Progenitor cell of endocrine pancreas (in vitro differentiated cells): ENCODE measurements around the gene CCDC181. TPM values are rescaled to one million over a fixed set of nuclear protein-coding genes. Genes with fewer than 3 reads are reported as not detected.

Experiments used
- DNase-seq: peaks from one replicate; pipeline ENCODE4 v3.0.0; 2021; ENCODE audit warnings: low spot score; ENCODE audit not compliant: unreplicated experiment
- H3K27ac Mint-ChIP-seq: 2 replicates; pipeline ENCODE4 v1.8.0; 2021; ENCODE audit warnings: mild to moderate bottlenecking, moderate library complexity, mixed read lengths
- H3K27me3 Mint-ChIP-seq: 2 replicates; pipeline ENCODE4 v1.8.0; 2021; ENCODE audit warnings: mixed read lengths
- H3K36me3 Mint-ChIP-seq: 2 replicates; pipeline ENCODE4 v1.8.0; 2022; ENCODE audit warnings: mixed read lengths; ENCODE audit not compliant: insufficient read depth
- H3K4me1 Mint-ChIP-seq: 2 replicates; pipeline ENCODE4 v1.8.0; 2021; ENCODE audit warnings: low read depth, mixed read lengths
- H3K4me3 Mint-ChIP-seq: 2 replicates; pipeline ENCODE4 v1.8.0; 2021; ENCODE audit warnings: low read depth, mild to moderate bottlenecking, moderate library complexity, mixed read lengths
- H3K9me3 Mint-ChIP-seq: 2 replicates; pipeline ENCODE4 v1.8.0; 2021; ENCODE audit warnings: low read depth, mixed read lengths
- CTCF ChIP-seq: fragments of 200-600 bp; sonication (generic); IDR thresholded peaks from one replicate; pipeline ENCODE4 v1.5.0; 2021; ENCODE audit warnings: antibody characterized with exemption, mild to moderate bottlenecking; ENCODE audit not compliant: unreplicated experiment
- total RNA-seq: library from RNA; stranded (reverse); gene quantifications from 2 replicates; pipeline ENCODE4 v1.2.1, GENCODE V29; 2021

Gene CCDC181
- total RNA-seq, 1 donor from 2014 or later, result 8.2 TPM

GRCh38 chr1:169347688-169348382 is 79.4 kb downstream of the CCDC181 start:
- Mint-ChIP-seq H3K9me3 (peaks cover 3% of the 10 kb centered on the region), H3K4me3 (no peak overlapping the region), H3K4me1 (peaks cover 11% of the 10 kb centered on the region), H3K27ac (no peak overlapping the region), H3K27me3 (no peaks in the 10 kb centered on the region), H3K36me3 (peaks cover 5% of the 10 kb centered on the region)
- DNase-seq, result no peak
- no peak for TF ChIP-seq CTCF

- Mint-ChIP-seq H3K4me3 (no peak overlapping the region), H3K9me3 (no peaks in the 10 kb centered on the region), H3K4me1 (peaks cover 11% of the 10 kb centered on the region), H3K27me3 (no peaks in the 10 kb centered on the region), H3K36me3 (peaks cover 1% of the 10 kb centered on the region), H3K27ac (no peak overlapping the region)
- no peak for TF ChIP-seq CTCF
- no peak for DNase-seq
Measured at GRCh38 chr1:169346036-169346589, 81.2 kb downstream of the CCDC181 start.

GRCh38 chr1:169345511-169345910 is 81.8 kb downstream of the CCDC181 start:
- Mint-ChIP-seq H3K27ac (no peak overlapping the region), H3K4me3 (no peak overlapping the region), H3K4me1 (peaks cover 11% of the 10 kb centered on the region), H3K27me3 (no peaks in the 10 kb centered on the region), H3K36me3 (peaks cover 5% of the 10 kb centered on the region), H3K9me3 (peaks cover 3% of the 10 kb centered on the region)
- no peak for DNase-seq
- no peak for TF ChIP-seq CTCF

Other genes with a start within 250 kb of the CCDC181 start
- 32.7 and 39.4 TPM in 2 replicates for gene NME7, start 59.7 kb downstream of the CCDC181 start, total RNA-seq
- gene BLZF1, start 59.3 kb downstream of the CCDC181 start, total RNA-seq, result 18.6 and 20.2 TPM in 2 replicates
- gene SLC19A2, start 58.5 kb upstream of the CCDC181 start, total RNA-seq, result 18.1 and 19.5 TPM in 2 replicates
- 1.7 and 2.9 TPM in 2 replicates for gene F5, start 159.0 kb upstream of the CCDC181 start, total RNA-seq
- gene SELP, start 202.7 kb upstream of the CCDC181 start, total RNA-seq, result not detected in 2 replicates